Cardiac fibroblast (primary cell): ENCODE data around the gene SCUBE1.

Experiments
- DNase-seq, 2 donors: peaks; one replicate each; pipeline versions ENCODE4 v3.0.0 to v3.0.0-alpha.2; 2010; ENCODE audit warnings: low read depth in 2 of 2
- H3K4me3 ChIP-seq, 2 donors: replicated peaks in 1 of 2; 1 replicate in 1 of 2; 2 replicates in 1 of 2; pipeline ENCODE4 v1.5.1; 2011; ENCODE audit warnings: low read depth in 2 of 2, low read length in 2 of 2, mild to moderate bottlenecking in 2 of 2, moderate library complexity in 1 of 2
- TF ChIP-seq, protein P1 (sequence below): IDR thresholded peaks from one replicate; pipeline ENCODE4 v1.5.1; 2011; ENCODE audit warnings: low read depth, mild to moderate bottlenecking, low read length, inconsistent platforms

SCUBE1 gene

GRCh38 chr22:43331069-43331451, 12.1 kb downstream of the SCUBE1 start:
- DNase-seq, result no peak
- no peak overlapping the region for H3K4me3 ChIP-seq
- TF ChIP-seq, protein P1, sequence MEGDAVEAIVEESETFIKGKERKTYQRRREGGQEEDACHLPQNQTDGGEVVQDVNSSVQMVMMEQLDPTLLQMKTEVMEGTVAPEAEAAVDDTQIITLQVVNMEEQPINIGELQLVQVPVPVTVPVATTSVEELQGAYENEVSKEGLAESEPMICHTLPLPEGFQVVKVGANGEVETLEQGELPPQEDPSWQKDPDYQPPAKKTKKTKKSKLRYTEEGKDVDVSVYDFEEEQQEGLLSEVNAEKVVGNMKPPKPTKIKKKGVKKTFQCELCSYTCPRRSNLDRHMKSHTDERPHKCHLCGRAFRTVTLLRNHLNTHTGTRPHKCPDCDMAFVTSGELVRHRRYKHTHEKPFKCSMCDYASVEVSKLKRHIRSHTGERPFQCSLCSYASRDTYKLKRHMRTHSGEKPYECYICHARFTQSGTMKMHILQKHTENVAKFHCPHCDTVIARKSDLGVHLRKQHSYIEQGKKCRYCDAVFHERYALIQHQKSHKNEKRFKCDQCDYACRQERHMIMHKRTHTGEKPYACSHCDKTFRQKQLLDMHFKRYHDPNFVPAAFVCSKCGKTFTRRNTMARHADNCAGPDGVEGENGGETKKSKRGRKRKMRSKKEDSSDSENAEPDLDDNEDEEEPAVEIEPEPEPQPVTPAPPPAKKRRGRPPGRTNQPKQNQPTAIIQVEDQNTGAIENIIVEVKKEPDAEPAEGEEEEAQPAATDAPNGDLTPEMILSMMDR, result no peak

DNA sequence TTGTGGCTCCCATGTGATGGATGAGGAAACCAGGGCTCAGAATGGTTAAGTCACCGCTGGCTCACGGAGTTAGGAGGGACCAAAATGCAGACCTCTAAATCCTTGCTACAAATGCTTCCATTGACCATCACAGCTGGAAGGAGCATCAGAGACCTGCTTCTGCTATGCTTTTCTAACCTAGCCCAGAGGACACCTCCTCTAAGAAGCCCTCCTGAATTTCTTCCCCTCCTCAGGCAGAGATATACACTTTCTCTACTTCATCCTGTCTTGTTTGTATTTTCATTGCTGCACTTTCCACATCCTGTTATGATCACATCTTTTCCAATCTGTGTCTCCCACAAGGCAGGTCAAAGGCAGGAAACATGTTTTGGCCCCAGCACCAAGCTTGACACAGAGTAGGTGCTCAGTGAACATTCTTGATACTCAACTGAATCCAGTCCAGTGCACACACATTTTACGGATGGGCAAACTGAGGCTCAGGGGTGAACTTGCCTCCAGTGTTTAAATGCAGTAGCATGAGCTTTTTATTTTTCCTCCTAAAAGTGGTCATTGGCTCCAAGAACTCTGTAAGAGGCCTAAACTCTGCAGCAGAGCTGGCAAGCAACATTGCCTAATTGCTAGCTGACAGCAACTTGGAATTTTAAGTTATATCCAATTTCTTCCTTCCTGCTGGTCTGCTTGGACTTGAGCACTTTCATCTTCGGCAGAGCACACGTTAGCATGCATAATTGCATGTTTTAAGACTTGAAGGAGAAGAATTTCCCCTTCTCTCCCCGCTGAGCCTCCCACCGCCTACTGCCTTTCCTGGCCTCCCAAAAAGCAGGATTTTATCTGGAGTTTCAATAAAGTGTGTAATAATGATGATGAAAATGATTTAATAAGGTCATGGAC, 12.7 kb downstream of the SCUBE1 start:
- no peak for DNase-seq

DNA sequence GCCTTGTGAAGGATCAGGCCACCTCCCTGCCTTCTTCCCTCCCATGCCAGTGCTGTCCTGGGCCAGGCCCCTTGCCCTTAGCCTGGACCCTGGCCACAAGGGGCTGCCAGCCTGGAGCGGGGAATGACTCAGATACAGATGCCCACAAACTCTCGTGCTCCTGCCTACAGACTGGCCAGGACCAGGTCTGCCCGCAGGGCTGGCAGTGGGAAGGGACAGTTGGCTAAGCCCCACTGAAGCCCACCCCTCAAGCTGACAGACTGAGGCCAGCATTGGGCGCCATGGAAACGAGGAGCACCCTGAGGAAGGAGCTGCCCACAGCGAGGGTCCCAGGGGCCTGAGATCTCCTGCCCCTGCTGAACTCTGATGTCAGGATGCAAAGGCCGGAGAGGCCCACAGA, 14.1 kb downstream of the SCUBE1 start:
- H3K4me3 ChIP-seq, result no peak overlapping the region
- TF ChIP-seq, protein P1, result no peak
- no peak for DNase-seq

More for the DNA sequence above, 12.7 kb downstream of the SCUBE1 start:
- no peak overlapping the region for H3K4me3 ChIP-seq
- TF ChIP-seq, protein P1, result no peak

DNA sequence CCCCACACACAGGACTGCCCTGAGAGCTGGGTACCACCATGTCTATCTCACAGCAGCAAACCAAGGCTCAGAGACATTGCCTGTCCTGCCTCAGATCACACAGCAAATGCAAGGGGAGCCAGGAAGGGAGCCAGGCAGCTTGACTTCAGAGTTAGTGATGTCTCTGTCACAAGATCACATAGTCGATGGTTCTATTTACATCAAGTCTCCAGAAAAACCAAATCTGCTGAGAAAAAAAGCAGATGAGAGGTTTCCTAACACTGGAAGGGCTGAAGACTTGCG, 16.1 kb downstream of the SCUBE1 start:
- DNase-seq, result no peak
- H3K4me3 ChIP-seq, result no peak overlapping the region
- TF ChIP-seq, protein P1, result no peak

DNA sequence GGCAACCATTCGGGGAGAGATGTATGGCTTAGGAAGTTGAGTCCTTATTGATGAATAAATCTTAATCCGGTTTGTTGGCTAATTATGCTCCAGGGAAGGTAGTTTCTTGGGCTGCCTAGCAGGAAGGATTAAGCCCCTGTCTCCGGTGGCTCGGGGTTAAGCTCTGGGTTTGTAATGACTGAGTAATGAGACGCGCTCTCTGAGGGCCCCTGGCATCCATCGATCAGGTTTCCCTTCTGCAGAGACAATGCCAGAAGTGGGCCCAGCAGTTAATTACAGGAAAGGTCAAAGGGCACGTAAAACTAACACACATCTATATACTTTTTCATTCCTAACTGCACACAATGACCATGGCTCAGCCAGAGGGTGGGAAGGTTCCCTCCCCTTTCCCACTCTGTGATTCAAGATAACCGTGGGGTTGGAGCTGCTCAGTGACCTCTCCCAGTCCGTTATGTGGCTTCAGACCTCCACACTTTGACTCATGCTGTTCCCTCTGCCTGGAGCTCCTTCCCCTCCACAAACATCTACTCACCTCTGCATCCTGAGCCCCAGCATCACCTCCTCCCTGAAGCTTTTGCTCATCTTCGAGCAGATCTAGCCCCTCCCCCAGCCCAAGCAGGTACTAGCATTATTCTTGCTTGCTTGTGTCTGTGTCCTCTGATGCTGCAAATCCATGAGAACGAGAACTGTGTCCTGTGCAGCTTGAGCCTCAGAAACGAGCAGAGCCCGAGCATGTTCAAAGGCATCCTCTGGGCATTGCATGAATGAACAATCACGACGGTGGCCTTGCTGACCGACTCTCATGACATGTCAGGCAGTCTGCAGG, 16.6 kb downstream of the SCUBE1 start:
- no peak for DNase-seq
- H3K4me3 ChIP-seq, result no peak overlapping the region
- TF ChIP-seq, protein P1, result no peak

DNA sequence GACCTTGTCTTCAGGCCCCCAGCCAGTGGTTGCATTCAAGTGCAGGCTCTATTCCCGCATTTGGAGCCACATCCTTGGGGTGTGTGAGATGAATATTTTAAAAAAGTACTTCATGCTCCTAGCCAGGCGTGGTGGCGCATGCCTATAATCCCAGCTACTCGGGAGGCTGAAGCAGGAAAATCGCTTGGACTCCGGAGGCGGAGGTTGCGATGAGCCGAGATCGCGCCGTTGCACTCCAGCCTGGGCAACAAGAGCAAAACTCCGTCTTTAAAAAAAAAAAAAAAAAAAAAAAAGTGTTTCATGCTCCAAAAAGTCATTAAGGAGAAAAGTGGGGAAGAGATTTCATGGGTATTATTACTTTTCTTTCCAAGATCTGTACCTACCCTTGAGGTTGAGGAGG, 18.0 kb downstream of the SCUBE1 start:
- no peak overlapping the region for H3K4me3 ChIP-seq
- TF ChIP-seq, protein P1, result no peak
- DNase-seq, result no peak
